T47D (cell line): ENCODE measurements around the gene TRIM45.
"Not testable (repeated sequence)": the region's sequence is repeated elsewhere in the genome, so short reads cannot be mapped to it uniquely, and the experiment has no call there.

Experiments
- DNase-seq, 2 experiments: peaks; one replicate each; pipeline versions ENCODE4 v3.0.0 to v3.0.0-alpha.2; 2011 to 2012; ENCODE audit warnings: low read depth in 1 of 2, low spot score in 1 of 2
- JUND ChIP-seq: IDR thresholded peaks from 2 replicates; pipeline ENCODE4 v1.6.1; 2012; ENCODE audit warnings: low read depth
- in situ Hi-C: cut with HindIII; loops from 2 replicates; pipeline ENCODE4 v1.10.0; 2016; ENCODE audit warnings: low sequenced_read_pairs, low pct_unique_long_range_greater_than_20kb

The TRIM45 gene

GRCh38 chr1:117106478-117106877 is 15.1 kb downstream of the TRIM45 start:
- DNase-seq = no peak
- TF ChIP-seq JUND = no peak
- in situ Hi-C loops = no loop called here

- in situ Hi-C loops = no loop called here
- TF ChIP-seq JUND = no peak
- DNase-seq = no peak
These were observed 15.8 kb downstream of the TRIM45 start for GRCh38 chr1:117105722-117106121.

- DNase-seq = no peak
- in situ Hi-C loops = no loop called here
- TF ChIP-seq JUND = no peak
These were observed 16.6 kb downstream of the TRIM45 start for GRCh38 chr1:117104986-117105385.

DNA sequence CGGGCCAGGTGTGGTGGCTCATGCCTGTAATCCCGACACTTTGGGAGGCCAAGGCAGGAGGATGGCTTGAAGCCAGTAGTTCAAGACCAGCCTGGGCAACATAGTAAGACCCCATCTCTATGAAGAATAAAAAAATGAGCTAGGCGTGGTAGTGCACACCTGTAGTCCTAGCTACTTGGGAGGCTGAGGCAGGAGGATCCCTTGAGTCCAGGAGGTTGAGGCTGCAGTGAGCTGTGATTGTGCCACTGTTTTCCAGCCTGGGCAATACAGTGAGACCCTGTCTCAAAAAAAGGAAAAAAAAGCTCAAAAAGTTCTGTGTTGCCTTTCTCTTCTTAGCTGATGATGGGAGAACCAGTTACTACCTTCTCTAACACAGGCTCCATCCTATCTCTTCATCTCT is 19.7 kb downstream of the TRIM45 start:
- in situ Hi-C loops, DNase-seq: not testable (repeated sequence)

- in situ Hi-C loops = no loop called here
- no peak for DNase-seq
- TF ChIP-seq JUND = no peak
These were observed 20.2 kb downstream of the TRIM45 start for GRCh38 chr1:117101334-117101733.

- in situ Hi-C loops = no loop called here
- no peak for DNase-seq
- no peak for TF ChIP-seq JUND
These were observed 23.2 kb downstream of the TRIM45 start for GRCh38 chr1:117098287-117098890.

DNA sequence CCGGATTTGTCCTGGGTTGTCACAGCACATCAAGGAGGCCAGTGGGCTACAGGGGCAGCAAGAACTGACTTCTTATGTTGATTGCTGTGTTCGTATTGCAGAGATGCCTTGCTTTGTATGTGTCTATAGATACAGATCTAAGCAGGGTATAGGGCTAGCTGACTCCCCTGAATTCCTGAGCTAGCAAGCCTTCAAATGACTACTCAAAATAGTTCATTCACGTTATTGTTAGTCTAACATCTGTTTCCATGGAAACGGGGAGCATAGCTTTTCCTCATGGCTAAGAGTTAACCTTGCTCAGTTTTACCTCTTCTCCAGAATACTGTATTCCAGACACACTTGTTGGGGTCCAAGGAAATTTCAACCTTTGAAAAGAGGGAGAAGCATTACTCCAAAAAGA is 24.1 kb downstream of the TRIM45 start:
- no peak for DNase-seq
- in situ Hi-C loops = no loop called here
- no peak for TF ChIP-seq JUND

- DNase-seq = no peak
- in situ Hi-C loops = no loop called here
- no peak for TF ChIP-seq JUND
These were observed 24.6 kb downstream of the TRIM45 start for GRCh38 chr1:117096951-117097408.

DNA sequence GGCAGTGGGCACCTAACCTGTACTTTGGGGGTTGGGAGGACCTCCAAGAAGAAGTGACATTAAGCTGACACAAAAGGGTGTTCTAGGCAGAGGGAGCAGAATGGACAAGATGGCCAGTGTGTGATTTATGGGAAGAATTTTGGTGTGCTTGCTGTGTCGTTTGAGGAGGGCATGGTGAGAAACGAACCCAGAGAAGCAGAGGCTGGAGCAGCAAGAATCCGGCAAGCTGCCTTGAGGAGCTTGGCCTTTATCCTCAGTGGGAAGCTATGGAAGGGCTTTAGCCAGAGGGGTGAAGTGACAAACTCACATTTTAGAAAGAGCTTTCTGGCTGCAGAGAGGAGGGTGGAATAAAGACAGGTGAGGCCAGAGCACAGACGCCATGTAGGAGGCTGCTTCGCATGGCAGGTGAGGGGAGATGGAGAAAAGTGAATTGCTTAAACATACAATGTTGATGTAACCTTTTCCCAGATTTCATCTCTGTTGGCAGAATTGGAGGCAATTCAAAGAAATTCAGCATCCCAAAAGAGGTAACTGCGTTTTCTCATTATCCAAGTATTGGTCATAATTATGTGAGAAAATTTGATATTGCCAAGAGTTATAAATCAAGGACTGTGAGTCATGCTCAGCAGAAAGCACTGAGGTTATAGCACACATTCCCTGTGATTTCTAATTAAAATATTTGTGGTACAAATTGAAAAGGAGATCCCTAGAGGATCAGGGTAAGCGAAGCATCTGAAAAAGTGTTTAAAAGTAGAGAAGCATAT is 26.5 kb downstream of the TRIM45 start:
- no peak for DNase-seq
- no peak for TF ChIP-seq JUND
- in situ Hi-C loops = no loop called here

- in situ Hi-C loops = no loop called here
- no peak for TF ChIP-seq JUND
- peak in 1 of 2 experiments; percentile 4 for DNase-seq
These were observed 27.5 kb downstream of the TRIM45 start for GRCh38 chr1:117093870-117094621.

DNA sequence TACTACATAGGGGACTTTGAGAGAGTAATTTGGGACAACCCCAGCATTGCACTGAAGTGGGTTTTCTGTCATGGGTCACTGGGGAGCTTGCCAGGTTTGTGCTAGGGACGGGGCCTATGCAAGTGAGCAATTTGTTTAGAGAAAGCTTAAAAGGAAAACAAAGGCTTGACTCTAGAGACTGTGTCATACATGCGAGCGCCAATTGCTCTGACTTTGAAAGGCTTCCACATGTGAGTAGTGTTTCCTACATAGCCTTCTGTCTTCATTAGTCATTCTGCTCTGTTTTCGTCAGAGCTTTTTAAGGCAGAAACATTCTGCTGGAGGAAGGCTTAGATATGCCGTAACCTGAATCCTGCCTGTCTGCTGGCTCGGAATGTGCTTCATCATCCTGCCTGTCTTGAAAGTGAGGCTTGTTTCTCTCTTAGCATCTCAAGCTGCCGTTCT is 28.4 kb downstream of the TRIM45 start:
- DNase-seq = no peak
- in situ Hi-C loops = no loop called here
- no peak for TF ChIP-seq JUND

DNA sequence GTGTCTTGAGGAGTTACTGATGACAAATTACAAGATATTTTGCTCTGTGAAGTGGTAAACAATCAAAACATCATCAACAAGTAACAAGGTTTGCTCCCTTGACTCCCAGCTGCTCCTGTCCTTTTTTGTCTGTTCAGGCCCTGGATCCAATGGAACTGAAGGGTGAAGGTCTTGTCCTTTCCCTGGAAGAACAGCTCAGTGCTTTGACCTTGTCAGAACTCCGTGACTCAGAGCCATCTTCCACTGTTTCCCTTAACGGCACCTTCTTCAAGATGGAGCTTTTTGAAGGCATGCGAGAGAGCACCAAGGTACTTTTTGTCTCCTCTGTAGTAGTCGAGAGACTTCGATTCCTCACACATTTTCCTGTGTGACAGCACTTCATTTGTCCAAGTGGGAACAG is 29.0 kb downstream of the TRIM45 start:
- in situ Hi-C loops = no loop called here
- TF ChIP-seq JUND = no peak
- no peak for DNase-seq

DNA sequence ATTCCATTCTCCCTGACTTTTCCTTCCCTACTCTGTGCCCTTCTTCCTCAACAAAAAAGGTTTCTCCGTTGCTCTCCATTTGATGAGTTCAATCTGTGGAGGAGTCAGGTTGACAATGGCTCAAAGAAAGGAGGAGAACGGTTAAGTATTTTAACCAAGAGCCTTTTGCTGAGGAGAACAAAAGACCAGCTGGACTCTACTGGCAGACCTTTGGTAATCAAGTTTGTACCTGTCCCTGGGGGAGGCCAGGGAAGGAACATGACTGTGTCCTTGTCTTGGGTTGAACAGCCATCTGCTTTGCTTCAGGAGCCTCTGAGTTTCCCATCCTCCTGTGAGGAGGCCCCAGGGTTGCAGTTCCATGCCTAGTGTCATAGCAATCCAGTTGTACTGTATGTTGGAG is 31.6 kb downstream of the TRIM45 start:
- TF ChIP-seq JUND = no peak
- in situ Hi-C loops = no loop called here
- DNase-seq = no peak

- no peak for TF ChIP-seq JUND
- DNase-seq = no peak
- in situ Hi-C loops = no loop called here
These were observed 33.9 kb downstream of the TRIM45 start for GRCh38 chr1:117087686-117088085.
